HG03095 (cell line): ENCODE results near the gene MCMBP.
A peak's percentile ranks its signal among the peaks of the same experiment; 100 is the strongest.
"Not testable (repeated sequence)": the region's sequence is repeated elsewhere in the genome, so short reads cannot be mapped to it uniquely, and the experiment has no call there.

Source experiments
- ATAC-seq: cut with Tn5 transposase; IDR thresholded peaks from one replicate; pipeline ENCODE4 v1.9.1; 2021; ENCODE audit warnings: moderate library complexity; ENCODE audit not compliant: unreplicated experiment

The MCMBP gene

DNA sequence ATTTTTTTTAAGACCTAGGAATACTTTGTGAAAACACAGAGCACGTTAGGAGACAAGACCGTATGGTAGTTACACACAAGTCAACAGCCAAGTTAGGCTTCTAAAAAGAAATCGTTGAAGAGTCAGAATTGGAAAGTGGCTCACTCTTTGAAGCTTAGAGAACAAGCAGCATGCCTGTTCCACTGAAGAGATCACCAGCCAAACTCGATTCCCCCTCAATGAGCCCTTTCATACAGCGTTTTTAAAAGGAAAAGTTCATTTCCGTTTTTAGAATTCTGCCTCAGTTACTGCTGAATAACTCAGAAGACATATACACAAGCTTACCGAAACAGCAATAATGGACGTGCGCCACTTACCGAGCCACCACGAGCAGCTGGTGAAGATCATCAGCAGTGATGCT lies 41.0 kb downstream of the MCMBP start:
- no peak for ATAC-seq

DNA sequence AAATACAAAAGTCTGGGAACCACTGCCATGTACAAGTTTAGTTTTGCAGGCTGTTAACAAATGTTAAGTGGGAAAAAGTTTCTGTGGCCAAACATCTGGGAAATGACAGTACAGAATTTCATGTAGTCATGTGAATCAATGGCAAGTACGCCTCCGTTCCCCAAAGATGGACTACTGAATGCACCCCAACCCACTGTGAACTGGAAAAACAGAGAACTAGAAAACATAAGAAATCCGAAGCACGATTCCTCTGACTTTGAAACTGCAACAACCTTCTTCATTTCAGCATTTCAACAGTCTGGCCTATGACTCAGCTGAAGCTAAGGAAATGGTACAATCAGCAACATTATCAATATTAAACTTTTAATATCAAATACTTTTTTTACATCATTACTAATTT lies 41.8 kb downstream of the MCMBP start:
- ATAC-seq, result no peak

DNA sequence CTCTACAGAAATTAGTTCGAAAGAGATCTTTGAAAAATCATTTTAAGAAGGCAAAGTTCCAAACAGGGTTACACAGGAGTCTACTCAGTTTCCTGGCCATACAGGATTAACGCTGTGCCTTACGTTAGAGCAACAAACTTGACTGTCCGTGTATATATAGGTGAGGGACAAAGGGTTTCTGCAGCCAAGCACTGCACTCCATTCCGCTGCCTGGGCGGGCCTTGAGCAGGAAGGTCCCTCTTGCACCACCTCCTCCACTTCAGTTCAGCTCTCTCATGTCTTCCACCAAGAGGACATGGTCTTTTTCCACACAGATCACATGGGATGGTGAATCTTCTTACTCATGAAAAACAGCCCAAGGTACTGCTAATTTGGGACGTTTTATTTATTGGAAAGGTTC lies 43.2 kb downstream of the MCMBP start:
- no peak for ATAC-seq

DNA sequence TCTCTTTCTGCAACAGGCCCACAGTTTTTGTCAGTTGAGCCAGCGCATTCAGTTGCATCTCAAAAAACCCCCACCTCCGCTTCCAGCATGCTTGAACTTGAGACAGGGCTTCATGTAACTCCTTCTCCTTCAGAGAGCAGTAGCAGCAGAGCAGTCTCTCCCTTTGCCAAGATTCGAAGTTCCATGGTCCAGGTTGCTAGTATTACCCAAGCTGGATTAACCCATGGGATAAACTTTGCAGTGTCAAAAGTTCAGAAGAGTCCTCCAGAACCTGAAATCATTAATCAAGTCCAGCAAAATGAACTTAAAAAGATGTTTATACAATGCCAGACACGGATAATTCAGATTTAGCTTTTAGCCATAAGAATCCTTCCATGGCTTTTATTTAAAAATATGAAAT lies 45.2 kb downstream of the MCMBP start:
- no peak for ATAC-seq

DNA sequence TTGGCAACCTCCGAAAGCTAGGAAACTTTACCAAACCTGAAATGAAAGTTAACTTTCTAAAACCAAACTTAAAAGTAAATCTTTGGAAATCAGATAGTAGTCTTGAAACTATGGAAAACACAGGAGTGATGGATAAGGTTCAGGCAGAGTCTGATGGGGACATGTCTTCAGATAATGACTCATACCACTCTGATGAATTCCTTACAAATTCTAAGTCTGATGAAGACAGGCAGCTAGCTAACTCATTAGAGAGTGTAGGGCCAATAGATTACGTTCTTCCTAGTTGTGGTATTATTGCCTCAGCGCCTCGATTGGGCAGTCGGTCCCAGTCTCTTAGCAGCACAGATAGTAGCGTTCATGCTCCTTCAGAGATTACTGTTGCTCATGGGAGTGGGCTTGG lies 45.9 kb downstream of the MCMBP start:
- no peak for ATAC-seq

DNA sequence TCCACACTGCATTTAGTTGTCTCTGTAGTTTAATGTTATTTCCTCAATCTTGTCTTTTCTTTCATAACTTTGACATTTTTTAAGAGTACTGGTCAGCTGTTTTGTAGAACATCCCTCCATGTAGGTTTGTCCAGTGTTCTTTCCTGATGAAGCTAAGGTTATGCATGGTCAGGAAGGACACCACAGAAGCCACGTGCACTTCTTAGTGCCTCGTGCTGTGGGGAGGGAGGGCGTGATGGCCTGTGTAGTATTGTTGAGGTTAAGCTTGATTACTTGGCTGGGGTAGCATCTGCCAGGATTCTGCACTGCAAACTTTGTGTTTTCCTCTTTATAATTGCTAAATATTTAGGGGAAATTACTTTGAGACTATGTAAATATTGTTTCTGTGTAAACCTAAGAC lies 48.3 kb downstream of the MCMBP start:
- no peak for ATAC-seq

DNA sequence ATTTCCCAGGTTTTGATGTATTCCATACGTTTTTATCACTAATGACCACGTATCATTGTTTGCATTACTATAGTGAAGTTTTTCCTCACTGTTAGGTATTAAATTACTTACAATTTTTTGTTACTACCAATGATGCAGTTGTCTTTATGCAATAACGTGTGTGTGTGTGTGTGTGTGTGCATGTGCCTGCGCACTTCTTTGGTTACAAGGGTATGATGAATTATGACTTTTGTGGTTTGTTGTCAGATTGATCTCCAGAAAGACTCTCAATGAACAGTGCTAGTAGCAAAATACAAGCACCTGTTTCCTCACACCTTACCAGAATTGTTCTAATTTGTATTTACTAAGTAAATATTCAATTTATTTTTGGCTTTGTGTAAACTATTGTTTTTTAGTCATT lies 51.5 kb downstream of the MCMBP start:
- ATAC-seq, result no peak

DNA sequence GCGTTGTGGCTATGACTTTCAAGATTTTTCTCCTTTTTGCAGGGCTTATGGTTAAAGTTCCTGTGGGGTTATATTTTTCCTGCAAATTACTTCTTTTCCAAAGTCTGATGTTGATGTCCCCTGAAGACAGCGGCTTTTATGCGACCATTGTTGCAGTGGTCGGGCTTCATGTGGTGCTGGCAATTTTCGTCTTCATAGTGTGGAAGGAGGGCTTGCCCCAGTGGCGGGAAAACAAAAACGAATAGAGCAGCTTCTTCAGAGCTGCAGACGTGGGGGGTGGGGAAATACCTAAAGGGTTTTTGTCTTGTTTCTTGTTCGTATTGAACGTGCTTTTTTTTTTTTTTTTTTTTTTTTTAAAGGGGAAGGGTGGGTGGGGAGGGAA lies 53.8 kb downstream of the MCMBP start:
- ATAC-seq, result no peak

DNA sequence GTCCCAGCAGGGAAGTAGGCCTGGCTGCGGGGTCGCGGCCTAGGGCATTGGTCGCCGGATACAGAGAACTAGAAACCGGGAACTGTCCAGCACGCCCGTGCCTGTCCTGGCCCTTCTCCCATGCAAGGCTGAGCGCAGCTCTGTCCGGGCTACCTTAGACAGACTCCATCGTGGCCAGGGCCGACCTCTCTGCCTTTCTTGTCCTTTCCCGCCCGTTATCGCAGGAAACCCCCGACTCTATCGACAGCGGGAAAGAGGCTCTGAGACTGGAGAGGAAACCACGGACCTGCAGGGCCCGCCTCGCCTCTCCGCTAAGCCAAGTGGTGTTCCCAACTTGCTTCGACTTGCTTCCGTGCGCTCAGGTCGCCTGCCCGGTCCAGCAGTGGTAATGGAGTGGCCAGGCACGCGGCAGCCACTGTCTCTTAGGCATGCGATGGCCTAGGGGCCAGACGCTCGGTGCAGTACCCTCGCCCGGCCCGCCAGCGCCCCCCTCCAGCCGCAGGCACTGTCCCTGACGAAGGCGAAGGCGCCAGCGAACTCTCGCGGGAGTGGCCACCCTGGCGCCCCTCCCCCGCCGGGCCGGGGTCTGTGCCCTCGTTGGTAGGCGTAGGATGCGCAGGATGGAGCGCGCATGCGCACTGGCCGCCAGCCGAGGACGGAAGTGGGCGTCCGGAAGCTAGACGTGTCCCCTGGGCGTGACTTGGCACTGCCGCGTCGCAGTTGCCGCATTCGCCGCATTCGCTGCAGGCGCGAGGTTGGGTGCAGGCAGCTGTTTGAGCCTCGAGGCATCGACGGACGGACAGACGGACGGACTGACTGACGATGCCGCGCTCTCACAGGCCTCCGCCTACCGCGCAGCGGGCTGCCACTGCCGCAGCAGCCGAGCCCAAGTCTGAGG lies 54.4 kb downstream of the MCMBP start:
- no peak for ATAC-seq

DNA sequence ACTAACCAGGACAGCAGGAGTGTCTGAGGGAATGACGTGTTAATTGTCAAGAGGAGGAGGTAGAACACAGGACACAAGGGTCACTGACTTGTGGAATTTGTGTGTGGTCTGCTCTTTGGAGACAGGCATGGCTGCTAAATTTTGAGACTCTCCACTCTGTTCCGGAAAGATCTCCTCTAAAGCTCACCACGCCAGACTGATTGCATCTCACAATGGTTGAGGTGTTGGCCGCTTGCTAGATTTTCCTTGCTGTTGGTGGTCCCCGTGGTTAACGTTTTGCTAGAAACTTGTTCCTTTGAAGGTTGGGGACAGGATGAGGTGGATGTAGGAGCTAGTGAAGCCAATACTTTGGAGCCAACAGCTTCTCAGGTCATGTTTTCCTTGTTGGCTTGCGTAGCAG lies 57.0 kb downstream of the MCMBP start:
- ATAC-seq, result no peak

DNA sequence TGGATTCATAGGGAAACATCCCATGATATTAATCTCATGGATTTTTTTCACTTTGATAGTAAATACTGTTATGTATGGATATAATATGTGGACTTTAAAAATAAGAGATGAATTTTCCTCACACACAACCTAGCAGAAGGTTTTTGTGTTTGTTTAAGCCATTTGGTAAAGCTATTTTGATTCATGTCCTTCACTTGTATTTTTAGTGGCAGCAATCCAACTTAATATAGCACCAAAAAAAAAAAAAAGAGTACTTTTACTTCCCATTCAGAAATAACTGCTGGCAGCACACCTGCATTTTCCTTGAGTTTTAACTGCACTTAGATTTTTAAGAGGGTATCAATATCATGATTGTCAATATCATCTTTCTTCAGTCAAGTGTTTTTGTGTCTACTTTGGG lies 60.0 kb downstream of the MCMBP start:
- ATAC-seq, result no peak

DNA sequence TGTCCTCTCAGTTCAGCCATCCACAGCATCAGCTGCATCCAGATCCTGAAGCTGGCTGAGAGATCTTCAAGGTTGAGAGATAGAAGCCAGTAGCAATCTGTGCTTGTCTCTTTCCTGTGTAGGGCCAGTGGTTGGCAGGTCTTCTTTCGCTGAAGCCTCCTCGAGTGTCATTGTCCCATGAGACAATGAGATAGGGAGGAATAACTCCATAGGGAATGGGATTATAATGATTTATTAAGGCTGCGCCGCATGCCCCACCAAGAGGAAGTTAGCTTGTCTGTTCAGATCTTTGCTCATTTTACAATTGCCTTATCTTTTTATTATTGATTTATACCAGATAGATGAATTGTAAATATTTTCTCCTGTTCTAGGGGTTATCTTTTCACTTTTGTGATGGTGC lies 61.5 kb downstream of the MCMBP start:
- ATAC-seq, result no peak

DNA sequence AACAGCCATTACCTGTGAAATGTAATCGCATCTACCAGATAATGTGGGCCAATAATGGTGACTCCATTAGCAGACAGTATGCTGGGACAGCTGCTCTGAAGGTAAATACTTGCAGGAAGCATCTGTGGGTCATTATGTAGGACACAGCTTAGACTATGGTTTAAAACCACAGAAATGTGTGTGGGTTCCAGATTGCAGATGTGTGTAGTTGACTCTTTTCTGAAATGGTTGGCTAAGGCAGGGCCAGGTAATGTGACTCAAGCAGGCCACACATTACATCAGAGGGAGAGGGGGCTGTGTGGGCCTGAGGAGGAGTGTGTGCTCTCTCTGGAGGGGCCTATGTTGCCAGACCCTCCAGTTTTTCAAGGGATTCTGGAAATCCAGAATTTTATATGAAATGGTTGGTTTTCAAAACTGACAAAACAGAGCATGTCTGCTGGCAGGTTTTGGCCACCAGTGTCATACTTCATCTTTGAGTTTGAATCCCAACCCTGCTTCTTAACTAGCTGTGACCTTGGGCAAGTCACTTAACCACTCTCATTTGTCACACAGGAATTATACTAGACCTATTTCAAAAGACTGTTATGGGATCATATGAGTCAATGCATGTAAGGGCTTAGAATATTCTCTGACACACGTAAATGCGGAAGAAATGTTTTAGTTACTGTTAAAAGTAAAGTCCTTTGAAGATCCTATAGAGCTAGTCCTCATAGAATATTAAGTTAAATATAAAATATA lies 64.5 kb downstream of the MCMBP start:
- ATAC-seq, result peak; percentile 94

DNA sequence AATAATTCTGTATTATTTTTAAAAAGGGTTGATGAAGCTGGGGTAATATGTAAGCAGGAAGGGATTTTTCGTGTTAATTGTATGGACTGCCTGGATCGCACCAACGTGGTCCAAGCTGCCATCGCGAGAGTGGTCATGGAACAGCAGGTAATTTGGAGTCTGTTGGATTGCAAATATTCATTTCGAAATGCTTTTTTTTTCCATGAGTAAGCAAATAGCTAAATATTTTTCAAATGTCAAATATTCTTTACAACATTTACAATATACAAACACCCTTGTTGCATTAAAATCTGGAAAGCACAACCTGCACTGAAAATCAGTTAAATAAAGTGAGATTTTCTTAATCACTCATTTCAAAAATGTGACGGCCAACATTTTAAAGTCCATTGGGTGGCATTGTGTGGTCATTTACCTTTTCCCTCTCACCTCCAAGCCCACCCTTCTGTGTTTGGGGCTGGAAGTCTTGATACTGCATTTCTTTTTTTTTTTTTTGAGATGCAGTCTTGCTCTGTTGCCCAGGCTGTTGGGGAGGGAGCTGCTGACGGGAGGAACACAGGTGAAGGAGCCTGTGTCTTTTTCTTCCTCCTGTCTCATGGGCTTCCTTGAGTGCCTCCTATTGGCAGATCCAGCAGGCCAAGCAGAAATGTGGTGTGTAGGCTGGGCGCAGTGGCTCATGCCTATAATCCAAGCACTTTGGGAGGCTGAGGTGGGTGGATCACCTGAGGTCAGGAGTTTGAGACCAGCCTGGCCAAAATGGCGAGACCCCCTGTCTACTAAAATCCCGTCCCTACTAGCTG lies 66.1 kb downstream of the MCMBP start:
- ATAC-seq, result no peak

DNA sequence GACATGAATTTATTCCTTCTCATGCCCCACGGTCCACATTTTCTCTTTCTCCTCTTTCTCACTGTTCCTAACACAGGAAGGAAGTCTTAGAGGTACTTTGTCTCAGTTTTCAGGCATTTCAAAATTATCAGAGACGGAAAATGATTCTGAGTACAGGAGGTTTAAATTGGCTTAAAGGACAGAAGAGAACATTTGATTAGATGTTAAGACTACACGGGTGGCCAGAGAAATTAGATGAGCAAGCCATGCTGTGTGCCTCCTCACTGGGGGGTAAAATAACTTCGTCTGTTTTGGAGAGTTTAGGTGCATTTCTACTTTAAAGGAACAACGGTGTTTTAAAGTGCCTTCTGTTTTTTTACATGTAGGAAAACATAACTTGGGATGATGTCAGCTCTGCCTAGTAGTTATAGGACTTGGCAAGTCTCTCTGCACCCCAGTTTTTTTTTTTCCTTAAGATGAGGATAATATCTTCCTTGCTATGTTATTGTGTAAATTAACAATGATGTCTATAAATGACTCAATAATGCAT lies 66.9 kb downstream of the MCMBP start:
- no peak for ATAC-seq

DNA sequence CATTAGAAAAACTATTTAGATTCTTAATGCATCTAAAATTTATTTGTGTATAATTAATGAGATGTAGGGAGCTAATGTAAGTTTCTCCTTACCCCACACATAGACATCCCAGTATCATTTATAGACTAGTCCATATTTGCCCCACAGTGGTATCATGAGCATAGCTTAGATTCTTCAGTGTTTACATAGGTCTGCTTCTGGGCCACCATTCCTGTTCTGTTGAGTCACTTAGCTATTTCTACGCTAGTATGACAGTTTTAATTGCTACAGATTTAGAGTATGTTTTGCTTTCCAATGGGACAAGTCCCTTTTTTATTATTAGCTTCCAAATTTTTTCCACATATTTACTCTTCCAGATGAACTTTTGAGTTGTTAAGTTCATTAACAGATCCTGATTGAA lies 69.4 kb downstream of the MCMBP start:
- ATAC-seq, result no peak

DNA sequence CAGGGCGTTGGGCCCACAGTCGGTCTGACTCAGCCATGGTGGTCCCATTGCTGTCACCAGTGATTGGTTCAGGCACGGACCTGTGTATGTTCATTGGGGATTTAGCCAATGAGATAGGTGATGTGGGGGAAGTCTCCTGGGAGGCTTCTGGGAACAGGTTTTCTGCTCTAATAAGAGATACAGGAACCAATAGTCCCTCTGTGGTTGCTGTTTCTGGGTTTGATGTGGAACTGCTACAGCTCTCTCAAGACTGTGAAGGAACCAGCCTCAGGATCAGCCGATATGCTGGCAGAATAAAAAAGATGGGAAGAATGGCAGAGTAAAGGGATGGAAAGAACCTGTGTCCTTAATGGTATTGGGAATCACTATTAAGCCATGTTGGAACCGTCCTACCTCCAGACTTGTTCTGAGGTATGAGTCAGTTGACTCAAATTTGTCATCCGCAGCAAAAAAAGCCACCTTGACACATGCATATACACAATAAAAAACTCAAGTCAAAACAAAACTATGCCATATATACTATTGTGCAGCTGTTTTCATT lies 70.6 kb downstream of the MCMBP start:
- ATAC-seq, result peak; percentile 70

DNA sequence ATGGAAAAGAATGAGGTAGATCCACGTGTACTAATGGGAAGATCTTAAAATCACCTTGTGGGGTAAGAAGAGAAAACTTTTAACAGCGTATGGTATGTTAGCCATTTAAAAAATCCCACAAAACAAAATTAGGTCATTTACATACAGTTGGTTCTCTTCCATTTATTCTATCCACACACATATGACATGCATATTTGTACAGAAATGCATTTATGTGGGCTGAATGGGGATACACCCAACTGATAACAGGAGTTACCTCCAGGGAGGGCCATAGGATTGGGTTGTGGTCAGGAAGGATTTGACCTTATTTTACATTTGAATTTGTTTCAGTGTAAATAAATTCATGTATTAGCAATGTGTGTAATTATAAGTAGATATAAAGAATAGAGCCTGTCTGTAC lies 71.5 kb downstream of the MCMBP start:
- no peak for ATAC-seq

DNA sequence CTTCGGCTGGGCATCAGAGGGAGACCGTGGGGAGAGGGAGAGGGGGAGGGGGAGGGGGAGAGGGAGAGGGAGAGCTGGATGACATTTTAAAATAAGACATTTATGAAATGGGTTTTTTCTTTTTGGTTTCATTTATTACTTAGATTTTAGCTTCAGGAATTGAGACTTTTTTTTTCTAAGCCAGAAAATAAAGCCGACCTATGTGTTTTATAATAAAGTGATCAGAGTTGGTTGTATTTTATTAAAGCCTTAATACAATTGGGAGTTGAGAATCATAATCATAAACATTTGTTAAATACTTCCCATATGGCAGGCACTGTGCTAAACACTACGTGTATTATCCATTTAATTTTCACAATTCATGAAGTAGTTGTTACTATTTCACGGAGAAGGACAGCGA lies 76.6 kb downstream of the MCMBP start:
- no peak for ATAC-seq

DNA sequence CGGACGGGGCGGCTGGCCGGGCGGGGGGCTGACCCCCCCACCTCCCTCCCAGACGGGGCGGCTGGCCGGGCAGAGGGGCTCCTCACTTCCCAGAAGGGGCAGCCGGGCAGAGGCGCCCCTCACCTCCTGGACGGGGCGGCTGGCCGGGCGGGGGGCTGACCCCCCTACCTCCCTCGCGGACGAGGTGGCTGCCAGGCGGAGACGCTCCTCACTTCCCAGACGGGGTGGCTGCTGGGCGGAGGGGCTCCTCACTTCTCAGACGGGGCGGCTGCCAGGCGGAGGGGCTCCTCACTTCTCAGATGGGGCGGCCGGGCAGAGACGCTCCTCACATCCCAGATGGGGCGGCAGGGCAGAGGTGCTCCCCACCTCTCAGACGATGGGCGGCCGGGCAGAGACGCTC lies 77.5 kb downstream of the MCMBP start:
- ATAC-seq, result not testable (repeated sequence)

DNA sequence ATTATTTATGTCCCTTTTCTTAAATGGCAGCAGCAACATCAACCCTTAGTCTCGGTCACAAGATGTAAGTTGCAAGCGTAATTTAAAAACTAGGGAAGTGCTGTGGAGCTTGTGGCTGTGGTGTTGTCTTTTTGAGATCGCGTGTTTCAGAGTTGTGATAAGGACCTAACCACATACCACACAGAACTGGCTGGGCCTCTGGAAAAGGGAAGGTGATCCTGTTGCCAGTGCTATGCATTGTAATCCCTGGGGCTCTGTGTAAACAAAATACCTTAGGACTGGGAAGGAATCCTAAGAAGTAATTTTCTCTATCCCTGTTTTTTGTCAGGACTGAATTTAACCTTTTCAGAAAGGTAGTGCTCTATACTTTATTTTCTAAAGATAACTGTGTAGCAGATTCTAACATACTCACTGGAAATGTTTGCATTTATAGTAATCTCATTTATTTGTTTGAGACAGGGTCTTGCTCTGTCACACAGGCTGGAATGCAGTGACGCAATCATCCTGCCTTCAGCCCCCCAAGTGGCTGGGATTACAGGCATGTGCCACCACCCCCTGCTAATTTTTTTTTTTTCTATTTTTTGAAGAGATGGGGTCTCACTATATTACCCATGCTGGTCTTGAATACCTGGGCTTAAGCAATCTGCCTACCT lies 86.4 kb downstream of the MCMBP start:
- no peak for ATAC-seq
